Tibial nerve (tissue), 4 donors: ENCODE measurements around the gene INSIG1.

Experiments used
- CTCF ChIP-seq, 5 experiments: fragments of 200-600 bp in 3 of 5; fragments of 450-650 bp in 2 of 5; sonication (generic) in 3 of 5; IDR thresholded peaks; one replicate each; pipeline ENCODE4 v1.5.1; 2016 to 2019; ENCODE audit warnings: antibody characterized with exemption in 5 of 5, mild to moderate bottlenecking in 3 of 5, moderate library complexity in 2 of 5
- EP300 ChIP-seq, 2 donors: sonication (generic); formaldehyde crosslinking; IDR thresholded peaks; one replicate each; pipeline ENCODE4 v1.6.1; 2017; ENCODE audit warnings: antibody characterized with exemption in 2 of 2, mild to moderate bottlenecking in 1 of 2
- POLR2A ChIP-seq, 2 donors: fragments of 450-650 bp; IDR thresholded peaks; one replicate each; pipeline ENCODE4 v1.6.1; 2017; ENCODE audit warnings: antibody characterized with exemption in 2 of 2, mild to moderate bottlenecking in 2 of 2, moderate library complexity in 2 of 2

DNA sequence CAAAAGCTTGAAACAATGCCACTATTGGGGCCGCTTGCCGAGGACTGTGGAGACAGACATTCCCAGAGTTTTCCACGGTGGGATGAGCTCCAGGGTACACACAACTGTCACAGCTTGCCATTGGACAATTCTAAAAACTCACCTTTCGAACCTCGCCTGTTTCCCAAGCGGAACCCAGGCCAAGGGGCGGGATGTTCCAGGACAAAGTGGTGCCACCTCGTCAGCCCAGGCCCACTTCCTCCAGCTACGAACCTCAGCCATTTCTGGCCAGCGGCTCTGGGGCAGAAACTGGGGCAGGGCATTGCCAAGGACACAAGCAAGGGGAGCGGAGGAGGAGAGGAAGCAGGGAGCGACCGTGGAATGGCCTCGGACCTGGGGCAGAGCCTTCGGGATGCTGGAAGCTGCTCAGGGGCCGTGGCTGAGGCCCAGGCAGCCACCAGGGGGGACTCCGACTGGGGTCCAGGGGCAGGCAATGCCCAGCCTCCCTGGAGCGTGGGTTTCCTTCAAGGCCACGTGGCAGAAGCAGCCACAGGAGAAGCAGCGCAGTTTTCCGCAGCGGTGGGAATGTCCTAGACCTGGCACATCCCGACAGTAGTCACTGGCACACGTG, 44.7 kb upstream of the INSIG1 start:
- no peak for TF ChIP-seq CTCF (IDR thresholded peaks at IDR 0.05)
- no peak for TF ChIP-seq POLR2A (IDR thresholded peaks at IDR 0.05)
- TF ChIP-seq EP300 (IDR thresholded peaks at IDR 0.05): no peak
